Amygdala (tissue), 56 donors: ENCODE measurements around the gene ELOVL1.
A peak's percentile ranks its signal among the peaks of the same experiment; 100 is the strongest.
"Not testable (repeated sequence)": the region's sequence is repeated elsewhere in the genome, so short reads cannot be mapped to it uniquely, and the experiment has no call there.

Experiments used
- DNase-seq, 56 donors: peaks; one replicate each; lab custom pipeline; 2025; lab: John Stamatoyannopoulos, UW

Gene ELOVL1

DNA sequence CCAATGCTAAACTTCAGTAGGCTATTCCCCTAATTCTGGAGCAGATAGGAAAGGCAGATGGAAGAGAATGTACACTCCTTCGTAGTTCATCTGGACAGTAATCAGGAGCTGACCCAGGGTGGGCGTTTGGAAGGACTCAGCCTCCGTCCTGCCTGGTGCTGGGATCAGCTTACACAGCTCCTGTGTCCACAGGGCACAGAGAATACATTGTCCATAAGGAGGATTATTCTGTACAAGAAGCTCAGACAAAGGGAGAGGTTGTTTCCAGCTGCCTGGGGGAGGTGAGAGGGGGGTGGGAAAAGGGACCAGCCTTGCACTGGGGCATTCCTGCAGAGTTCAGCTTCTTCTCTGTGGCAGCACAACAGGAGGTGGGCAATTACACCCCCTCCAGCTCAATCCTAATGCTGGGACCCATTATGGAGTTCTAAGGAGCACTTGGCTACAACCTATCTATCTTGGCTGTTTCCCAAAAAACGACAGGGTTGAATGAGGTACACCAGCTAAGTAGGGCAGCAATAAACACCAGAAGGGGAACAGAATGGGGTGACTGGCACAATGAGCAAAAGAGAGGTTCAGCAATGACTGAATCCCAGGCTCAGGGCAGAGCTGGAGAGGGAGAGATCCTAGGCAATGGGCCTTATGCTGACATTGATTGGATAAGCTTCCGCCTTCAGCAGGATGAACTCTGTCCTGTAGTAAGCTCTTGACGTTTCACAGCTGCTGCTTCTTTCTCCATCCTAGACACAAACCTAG lies 14.4 kb upstream of the ELOVL1 start:
- peak in 54 of 56 donors; percentile 25 to 86 (median 65) for DNase-seq

DNA sequence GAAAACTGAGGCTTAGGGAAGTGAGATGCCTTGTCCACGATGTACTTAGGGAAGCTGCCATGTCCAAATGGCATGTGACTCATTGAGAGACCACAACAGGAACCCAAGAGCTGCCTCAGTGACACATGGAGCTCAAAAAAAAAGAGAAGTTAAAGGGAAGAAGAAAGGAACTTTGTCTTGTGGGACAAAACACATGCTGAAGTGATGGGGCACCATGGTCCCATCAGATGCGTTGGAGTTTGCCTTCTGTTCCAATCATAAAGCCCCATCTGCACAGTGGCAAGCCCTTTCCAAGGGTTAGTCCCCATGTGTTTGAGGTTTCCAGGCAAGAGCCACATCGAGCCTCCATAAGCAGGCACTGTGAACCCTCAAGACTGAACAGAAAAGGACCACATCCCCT lies 13.8 kb upstream of the ELOVL1 start:
- DNase-seq: peak in 15 of 56 donors; percentile 25 to 74 (median 56)

GRCh38 chr1:43379476-43379875 lies 11.7 kb upstream of the ELOVL1 start:
- no peak for DNase-seq

DNA sequence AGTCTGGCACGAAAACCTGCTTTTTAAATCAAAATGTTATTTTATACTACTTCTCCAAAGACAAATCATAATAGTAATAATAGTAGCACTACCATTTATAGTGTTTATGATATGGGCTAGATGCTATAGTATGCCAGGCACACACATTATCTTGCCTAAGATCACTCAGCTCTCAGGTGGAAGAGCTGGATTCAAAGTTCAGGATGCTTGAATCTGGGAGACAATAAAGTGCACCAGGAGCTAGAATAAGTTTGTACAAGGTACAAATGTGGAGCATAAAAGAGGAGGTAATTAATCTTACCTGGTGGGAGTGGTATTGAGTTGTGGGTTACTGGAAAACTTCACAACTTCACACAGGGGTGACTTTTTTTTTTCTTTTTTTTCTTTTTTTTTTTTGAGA lies 10.0 kb upstream of the ELOVL1 start:
- DNase-seq: no peak

DNA sequence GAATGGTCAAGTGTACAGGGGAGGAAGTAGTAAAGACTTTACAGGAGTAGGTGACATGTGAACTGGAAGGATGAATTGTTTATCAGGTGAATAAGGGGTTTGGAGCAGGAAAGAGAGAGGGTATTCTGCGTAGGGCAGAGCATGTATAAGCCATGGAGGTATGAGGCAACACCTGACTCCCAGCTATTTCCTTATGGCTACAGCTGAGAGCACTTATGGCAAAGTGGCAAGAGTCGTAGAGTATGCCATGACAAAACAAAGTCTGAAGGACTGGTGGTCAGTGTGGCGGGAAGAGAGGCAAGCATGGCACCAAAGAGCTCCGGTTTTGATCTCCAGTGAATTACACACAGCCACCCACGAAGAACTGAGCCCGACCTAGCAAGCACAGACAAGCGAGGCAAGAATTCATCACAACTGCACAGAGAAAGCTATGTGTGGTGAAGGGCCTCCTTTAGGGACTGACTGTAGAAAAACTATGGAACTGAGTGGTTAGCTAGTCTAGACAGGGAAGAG lies 9.0 kb upstream of the ELOVL1 start:
- no peak for DNase-seq

- peak in 2 of 56 donors; percentile 4 to 43 for DNase-seq
Measured at GRCh38 chr1:43373066-43373940, 5.5 kb upstream of the ELOVL1 start.

- DNase-seq: no peak
Measured at GRCh38 chr1:43372172-43372571, 4.4 kb upstream of the ELOVL1 start.

DNA sequence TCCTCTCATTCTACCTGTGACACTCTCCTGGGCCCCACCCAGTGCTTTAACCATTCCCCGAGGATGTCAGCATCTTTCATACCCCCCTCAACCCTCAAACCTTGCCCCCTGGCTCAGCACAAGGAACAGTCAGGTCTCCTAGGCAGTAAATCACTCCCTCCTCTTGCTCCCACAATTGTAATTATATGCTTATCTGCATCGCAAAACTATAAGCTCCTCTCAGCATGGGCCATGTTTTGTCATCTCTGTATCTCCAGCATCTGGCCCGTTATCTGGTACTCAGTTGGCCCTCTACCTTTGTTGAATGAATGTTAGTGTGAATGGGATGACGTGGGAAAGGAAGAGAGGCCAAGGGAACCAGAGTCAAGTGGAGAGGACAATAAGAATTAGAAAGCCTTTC lies 2.8 kb upstream of the ELOVL1 start:
- no peak for DNase-seq

- DNase-seq: not testable (repeated sequence)
Measured at GRCh38 chr1:43369779-43370178, 2.0 kb upstream of the ELOVL1 start.

GRCh38 chr1:43368646-43369020 lies 822 bp upstream of the ELOVL1 start:
- peak in 1 of 56 donors; percentile 28 for DNase-seq

DNA sequence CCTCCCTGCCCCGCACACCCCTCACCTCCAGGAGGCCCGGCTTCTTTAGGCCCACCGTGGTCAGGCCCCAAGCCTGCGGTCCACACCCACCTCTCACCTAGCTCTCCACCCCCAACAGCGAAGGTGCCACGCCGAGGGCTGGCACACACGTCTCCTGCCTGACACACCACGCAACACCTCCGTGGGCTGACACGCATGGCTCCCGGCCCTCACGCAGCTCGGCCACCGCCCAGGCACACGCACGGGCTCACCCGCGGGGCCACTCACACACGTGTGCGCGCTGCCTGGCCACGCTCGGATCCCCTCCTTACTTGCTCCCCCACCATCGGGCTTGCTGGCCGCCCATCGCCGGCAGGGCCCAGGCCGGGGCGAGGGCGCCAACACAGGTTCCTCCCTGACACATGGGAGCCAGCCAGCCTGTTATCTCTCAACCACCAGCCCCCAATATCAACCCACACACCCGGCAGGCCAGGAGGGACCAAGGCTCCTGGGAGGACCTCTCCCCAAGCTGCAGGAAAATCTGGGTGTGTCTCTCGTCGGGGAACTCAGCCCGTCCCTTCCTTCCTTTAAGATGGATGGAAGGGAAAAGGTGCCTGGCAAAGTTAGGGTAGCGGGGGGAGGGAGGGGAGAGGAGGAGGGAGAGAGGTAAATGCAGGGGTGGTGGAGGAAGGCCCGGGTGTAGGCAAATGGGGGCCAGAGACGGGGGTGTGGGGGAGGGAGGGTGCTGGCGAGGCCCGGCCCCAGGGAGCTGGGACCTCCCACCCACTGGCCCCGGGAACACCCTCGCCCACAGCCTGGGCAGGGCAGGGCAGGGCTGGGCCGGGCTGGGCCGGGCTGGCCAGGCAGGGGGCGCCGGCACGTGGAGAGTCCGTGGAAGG lies 546 bp downstream of the ELOVL1 start:
- peak in 3 of 56 donors; percentile 4 to 72 (median 31) for DNase-seq

GRCh38 chr1:43366601-43367025 lies 1.2 kb downstream of the ELOVL1 start:
- DNase-seq: no peak

DNA sequence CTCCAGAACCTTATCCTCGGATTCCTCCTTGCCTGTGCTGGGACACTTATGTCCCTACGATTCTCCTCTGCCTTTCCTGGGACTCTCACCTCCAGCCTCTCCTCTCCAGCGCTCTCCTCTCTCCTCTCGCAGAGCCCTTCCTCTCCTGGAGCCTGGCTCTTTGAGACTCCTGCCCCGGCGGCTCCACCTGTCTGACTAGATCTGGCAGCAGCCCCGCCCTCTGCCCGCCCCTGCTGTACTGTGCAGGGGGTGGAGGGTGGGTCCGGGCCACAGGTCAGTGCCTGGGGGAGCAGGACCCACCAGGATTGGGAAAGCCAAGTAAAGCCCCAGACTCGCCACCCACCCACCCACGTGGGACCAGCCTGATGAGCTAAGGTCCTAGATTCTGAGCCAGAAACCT lies 1.6 kb downstream of the ELOVL1 start:
- no peak for DNase-seq

GRCh38 chr1:43365678-43366077 lies 2.1 kb downstream of the ELOVL1 start:
- no peak for DNase-seq

DNA sequence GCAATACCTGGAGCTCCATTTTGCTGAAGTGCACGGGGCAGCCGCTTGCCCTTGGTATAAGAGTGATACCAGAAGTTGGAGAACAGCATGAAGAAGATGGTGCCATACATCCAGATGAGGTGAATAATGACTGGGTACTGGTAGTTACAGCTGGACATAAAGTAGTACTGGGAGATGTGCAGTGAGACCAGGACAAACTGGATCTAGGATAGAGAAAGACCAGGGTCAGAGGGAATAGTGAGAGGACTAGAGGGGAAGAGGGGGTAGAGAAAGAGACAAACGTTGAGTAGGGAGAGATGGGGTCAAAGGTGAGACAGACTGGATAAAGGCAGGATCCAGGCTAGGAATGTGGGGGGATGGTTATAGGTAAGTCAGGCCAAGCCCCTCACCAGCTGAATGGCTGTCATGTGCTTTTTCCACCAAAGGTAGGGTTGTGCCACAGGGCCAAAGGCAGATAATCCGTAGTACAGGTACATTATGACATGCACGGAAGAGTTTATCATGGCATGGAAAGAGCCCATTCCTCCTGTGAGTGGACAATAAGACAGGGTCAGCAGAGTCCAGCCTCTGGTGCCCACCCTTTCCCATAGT lies 3.8 kb downstream of the ELOVL1 start:
- DNase-seq: no peak

- no peak for DNase-seq
Measured at GRCh38 chr1:43363283-43363934, 4.4 kb downstream of the ELOVL1 start.

DNA sequence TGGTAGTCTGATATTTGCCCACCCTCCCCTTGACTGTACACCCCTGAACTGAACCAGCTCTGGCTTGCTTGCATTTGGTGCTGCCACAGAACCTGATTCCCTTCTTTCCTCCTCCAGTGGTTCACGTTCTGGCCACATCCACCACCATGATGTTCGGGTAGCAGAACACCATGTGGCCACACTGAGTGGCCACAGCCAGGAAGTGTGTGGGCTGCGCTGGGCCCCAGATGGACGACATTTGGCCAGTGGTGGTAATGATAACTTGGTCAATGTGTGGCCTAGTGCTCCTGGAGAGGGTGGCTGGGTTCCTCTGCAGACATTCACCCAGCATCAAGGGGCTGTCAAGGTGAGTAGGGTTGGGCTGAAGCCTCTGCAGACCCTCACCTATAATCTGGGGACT lies 7.2 kb downstream of the ELOVL1 start:
- no peak for DNase-seq

DNA sequence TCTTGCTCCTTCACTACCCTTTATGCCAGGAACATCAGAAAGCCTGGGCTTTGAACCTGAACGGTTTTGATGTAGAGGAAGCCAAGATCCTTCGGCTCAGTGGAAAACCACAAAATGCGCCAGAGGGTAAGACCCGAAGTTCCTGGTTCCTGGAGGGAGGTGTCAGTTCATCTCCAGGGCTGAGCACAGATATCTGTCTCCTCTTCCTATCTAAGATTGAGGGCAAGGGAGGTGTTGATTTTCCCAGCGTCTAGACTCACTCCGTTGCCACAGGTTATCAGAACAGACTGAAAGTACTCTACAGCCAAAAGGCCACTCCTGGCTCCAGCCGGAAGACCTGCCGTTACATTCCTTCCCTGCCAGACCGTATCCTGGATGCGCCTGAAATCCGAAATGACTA lies 8.1 kb downstream of the ELOVL1 start:
- DNase-seq: no peak
